Measurements from ENCODE around the gene FBLN7.
A peak's percentile ranks its signal among the peaks of the same experiment; 100 is the strongest.
"Not testable (repeated sequence)": the region's sequence is repeated elsewhere in the genome, so short reads cannot be mapped to it uniquely, and the experiment has no call there.

FBLN7 gene

GRCh38 chr2:112138159-112139032, at the start of gene FBLN7:
Gene FBLN7, plus strand, starts transcription at chr2:112138385. Its CDS starts 271 bp downstream, at chr2:112138656.
- FAIRE-seq (no peak), DNase-seq (ENCODE audit: insufficient read length, low spot score) (no peak)
- TF ChIP-seq POLR2A (IDR thresholded peaks at IDR 0.05; ENCODE audit: low read depth, low read length): peak; percentile 23; the same call in 1 of the 2 replicates

GRCh38 chr2:112089375-112089774, 48.8 kb upstream of the FBLN7 start:
- TF ChIP-seq POLR2A (IDR thresholded peaks at IDR 0.05; ENCODE audit: low read depth, low read length): no peak
- no peak for FAIRE-seq
- no peak for DNase-seq (ENCODE audit: insufficient read length, low spot score)

DNA sequence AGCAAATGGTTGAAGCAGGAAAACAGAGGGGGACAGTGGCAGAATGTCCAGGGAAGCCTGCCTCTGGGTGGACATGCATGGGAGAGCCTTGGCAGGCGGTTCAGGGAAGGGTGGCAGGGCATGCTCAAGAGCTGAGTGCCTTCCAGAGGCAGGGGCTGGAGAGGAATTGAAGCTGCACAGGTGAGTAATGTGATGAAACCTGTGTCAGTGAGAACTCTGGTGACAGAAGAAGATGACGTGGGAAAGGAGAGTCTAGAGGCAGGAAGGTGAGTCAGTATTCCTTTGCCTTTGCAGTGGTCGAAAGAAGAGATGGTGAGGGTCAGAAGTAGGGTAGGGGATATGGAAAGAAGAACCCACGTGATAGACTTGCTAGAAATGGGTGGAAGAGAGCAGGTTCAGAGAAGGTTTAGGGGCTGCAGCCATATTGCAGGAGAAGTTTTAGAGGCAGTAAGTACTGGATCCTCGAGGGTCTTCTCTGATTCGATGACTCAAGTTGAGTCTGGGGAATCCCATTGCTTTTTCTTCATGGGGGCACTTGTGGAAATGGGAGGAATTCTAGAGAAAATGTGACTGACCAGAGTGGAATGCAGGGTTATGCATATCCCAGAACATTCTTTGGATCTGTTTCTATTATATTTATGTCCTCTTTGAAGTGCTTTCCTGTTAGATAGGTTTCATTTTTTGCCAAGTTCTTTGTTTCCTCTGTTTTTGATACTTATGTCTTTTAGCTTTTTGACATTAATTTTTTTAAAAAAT, 45.7 kb upstream of the FBLN7 start:
- no peak for TF ChIP-seq POLR2A (IDR thresholded peaks at IDR 0.05; ENCODE audit: low read depth, low read length)
- FAIRE-seq (no peak), DNase-seq (ENCODE audit: insufficient read length, low spot score) (peak; percentile 8)

DNA sequence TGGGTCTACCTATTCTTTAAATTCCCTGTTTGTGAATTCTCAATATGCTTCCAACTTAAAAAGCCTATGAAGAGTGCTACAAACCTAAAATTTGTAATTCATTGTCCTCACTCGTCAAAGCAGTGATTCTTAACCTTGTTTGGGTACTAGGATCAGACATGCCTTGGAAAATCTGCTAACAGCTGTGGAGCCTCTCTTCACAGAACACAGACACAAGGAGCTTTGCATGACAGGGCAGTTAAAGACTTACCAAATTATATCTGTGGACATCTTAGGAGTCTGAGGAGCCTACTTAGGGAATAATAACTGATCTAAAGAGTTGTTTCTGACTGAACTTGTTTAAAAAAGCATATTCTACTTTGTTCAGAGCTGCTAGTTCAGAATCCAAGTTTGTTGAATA, 45.0 kb upstream of the FBLN7 start:
- no peak for TF ChIP-seq POLR2A (IDR thresholded peaks at IDR 0.05; ENCODE audit: low read depth, low read length)
- no peak for DNase-seq (ENCODE audit: insufficient read length, low spot score)
- FAIRE-seq: no peak

GRCh38 chr2:112095681-112096080, 42.5 kb upstream of the FBLN7 start:
- no peak for FAIRE-seq
- no peak for TF ChIP-seq POLR2A (IDR thresholded peaks at IDR 0.05; ENCODE audit: low read depth, low read length)
- DNase-seq (ENCODE audit: insufficient read length, low spot score): no peak

- DNase-seq (ENCODE audit: insufficient read length, low spot score) (no peak), FAIRE-seq (no peak)
- TF ChIP-seq POLR2A (IDR thresholded peaks at IDR 0.05; ENCODE audit: low read depth, low read length): no peak
These were observed 42.1 kb upstream of the FBLN7 start for GRCh38 chr2:112096098-112096497.

DNA sequence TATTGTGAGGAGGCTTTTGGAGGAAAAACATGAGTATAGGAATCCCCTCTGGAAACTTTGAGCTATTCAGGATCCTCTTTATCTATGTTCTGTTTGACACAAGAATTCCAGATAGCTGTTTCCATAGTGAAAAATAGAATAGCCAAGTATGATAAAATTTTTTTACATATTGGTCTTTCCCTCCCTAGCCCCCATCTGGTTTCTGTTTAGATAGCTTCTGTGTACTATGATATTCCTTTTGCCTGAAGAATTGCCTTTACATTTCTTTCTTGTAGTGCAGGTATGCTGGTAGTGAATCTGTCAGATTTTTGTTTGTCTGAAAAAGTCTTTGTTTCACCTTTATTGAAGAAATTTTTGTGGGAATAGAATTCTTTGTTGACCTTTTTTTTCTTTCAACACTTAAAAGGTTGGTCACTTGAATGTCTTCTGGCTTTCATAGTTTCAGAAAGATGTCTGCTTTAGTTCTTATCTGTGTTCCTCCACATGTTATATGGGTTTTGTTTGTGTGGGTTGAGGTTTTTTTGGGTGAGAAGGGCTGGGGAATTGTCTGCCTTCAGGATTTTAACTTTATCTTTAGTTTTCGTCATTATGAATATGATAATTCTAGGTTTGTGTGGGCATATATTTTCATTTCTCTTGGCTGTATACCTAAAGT, 29.9 kb upstream of the FBLN7 start:
- TF ChIP-seq POLR2A (IDR thresholded peaks at IDR 0.05; ENCODE audit: low read depth, low read length): no peak
- FAIRE-seq (no peak), DNase-seq (ENCODE audit: insufficient read length, low spot score) (no peak)

GRCh38 chr2:112109278-112109677, 28.9 kb upstream of the FBLN7 start:
- DNase-seq (ENCODE audit: insufficient read length, low spot score) (no peak), FAIRE-seq (no peak)
- no peak for TF ChIP-seq POLR2A (IDR thresholded peaks at IDR 0.05; ENCODE audit: low read depth, low read length)

- DNase-seq (ENCODE audit: insufficient read length, low spot score) (no peak), FAIRE-seq (no peak)
- TF ChIP-seq POLR2A (IDR thresholded peaks at IDR 0.05; ENCODE audit: low read depth, low read length): no peak
These were observed 27.2 kb upstream of the FBLN7 start for GRCh38 chr2:112110966-112111365.

DNA sequence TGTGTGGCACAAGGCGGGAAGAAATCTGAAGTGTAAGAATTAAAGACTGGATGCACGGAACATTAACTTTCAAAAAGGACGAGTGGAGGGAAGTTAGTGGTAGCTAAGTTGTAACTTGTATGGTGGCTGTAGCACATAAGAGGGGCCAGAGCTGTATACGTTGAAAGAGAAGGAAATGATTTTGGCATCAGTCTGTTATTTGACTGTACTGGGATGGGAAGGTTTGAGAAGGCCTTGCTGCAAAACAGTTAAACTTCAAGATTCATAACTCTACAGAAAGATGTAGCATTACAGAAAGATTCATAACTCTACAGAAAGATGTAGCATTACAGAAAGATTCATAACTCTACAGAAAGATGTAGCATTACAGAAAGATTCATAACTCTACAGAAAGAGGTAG, 24.8 kb upstream of the FBLN7 start:
- not testable (repeated sequence) for DNase-seq (ENCODE audit: insufficient read length, low spot score); FAIRE-seq

DNA sequence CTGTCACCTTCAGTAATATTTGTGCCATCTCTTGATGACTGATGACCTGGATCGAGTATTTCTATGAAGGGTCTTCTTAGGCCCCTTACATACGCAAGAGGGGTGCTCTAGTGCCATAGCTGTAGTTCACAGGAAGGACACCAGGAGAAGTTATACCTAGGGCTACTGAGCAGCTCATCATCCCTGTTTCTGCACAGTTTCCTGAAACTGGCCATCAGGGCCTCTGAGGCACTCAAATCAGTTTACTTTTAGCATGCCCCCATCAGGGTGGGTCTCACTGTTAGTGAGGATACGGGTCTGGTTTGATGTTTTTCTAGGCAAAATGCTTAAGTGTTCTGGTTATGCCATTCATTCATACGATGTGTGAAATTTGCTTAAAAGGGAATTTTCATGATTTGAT, 20.0 kb upstream of the FBLN7 start:
- no peak for TF ChIP-seq POLR2A (IDR thresholded peaks at IDR 0.05; ENCODE audit: low read depth, low read length)
- FAIRE-seq (no peak), DNase-seq (ENCODE audit: insufficient read length, low spot score) (no peak)

- no peak for TF ChIP-seq POLR2A (IDR thresholded peaks at IDR 0.05; ENCODE audit: low read depth, low read length)
- DNase-seq (ENCODE audit: insufficient read length, low spot score) (no peak), FAIRE-seq (no peak)
These were observed 16.4 kb upstream of the FBLN7 start for GRCh38 chr2:112121682-112122254.

GRCh38 chr2:112129060-112129459, 9.1 kb upstream of the FBLN7 start:
- DNase-seq (ENCODE audit: insufficient read length, low spot score) (no peak), FAIRE-seq (no peak)

GRCh38 chr2:112133344-112133743, 4.8 kb upstream of the FBLN7 start:
- no peak for TF ChIP-seq POLR2A (IDR thresholded peaks at IDR 0.05; ENCODE audit: low read depth, low read length)
- DNase-seq (ENCODE audit: insufficient read length, low spot score) (no peak), FAIRE-seq (no peak)

More at GRCh38 chr2:112129060-112129459, 9.1 kb upstream of the FBLN7 start:
- no peak for TF ChIP-seq POLR2A (IDR thresholded peaks at IDR 0.05; ENCODE audit: low read depth, low read length)

All from H54 (cell line).